Neutrophil (primary cell): Measurements from ENCODE around the gene HHAT.

Source experiments
- H3K27ac ChIP-seq: fragments of 200-600 bp; sonication (generic); 2 replicates; pipeline ENCODE4 v1.5.1; 2016; ENCODE audit warnings: mild to moderate bottlenecking, moderate library complexity
- H3K27me3 ChIP-seq: fragments of 200-600 bp; sonication (generic); 2 replicates; pipeline ENCODE4 v1.6.0; 2016; ENCODE audit warnings: mild to moderate bottlenecking
- H3K36me3 ChIP-seq: fragments of 200-600 bp; sonication (generic); 2 replicates; pipeline ENCODE4 v1.5.1; 2017
- H3K4me1 ChIP-seq, 2 experiments: fragments of 200-600 bp in 1 of 2; sonication (generic) in 1 of 2; 1 replicate in 1 of 2; 2 replicates in 1 of 2; pipeline versions ENCODE4 v1.5.1 to v1.6.1; 2013 to 2016; ENCODE audit warnings: low read depth in 1 of 2, low read length in 1 of 2, mild to moderate bottlenecking in 1 of 2, moderate library complexity in 1 of 2; ENCODE audit not compliant: control insufficient read depth in 1 of 2, insufficient read depth in 1 of 2
- H3K4me3 ChIP-seq, 2 experiments: fragments of 200-600 bp in 1 of 2; sonication (generic) in 1 of 2; 1 replicate in 1 of 2; 2 replicates in 1 of 2; pipeline ENCODE4 v1.5.1; 2013 to 2016; ENCODE audit warnings: low read depth in 1 of 2, low read length in 1 of 2, mild to moderate bottlenecking in 1 of 2, moderate library complexity in 1 of 2
- H3K9me3 ChIP-seq: fragments of 200-600 bp; sonication (generic); 2 replicates; pipeline ENCODE4 v1.5.1; 2016
- CTCF ChIP-seq: fragments of 200-600 bp; sonication (generic); IDR thresholded peaks from 2 replicates; pipeline ENCODE4 v1.5.1; 2016; ENCODE audit warnings: antibody characterized with exemption

HHAT gene

GRCh38 chr1:210496063-210496462 lies 167.4 kb downstream of the HHAT start:
- no peak for TF ChIP-seq CTCF
- H3K27ac ChIP-seq = no peak overlapping the region
- no peak overlapping the region for H3K4me3 ChIP-seq
- no peaks in the 10 kb centered on the region for H3K9me3 ChIP-seq
- no peaks in the 10 kb centered on the region for H3K4me1 ChIP-seq
- no peaks in the 10 kb centered on the region for H3K27me3 ChIP-seq
- H3K36me3 ChIP-seq = no peaks in the 10 kb centered on the region

- H3K36me3 ChIP-seq = no peaks in the 10 kb centered on the region
- H3K9me3 ChIP-seq = no peaks in the 10 kb centered on the region
- TF ChIP-seq CTCF = no peak
- no peak overlapping the region for H3K27ac ChIP-seq
- H3K4me1 ChIP-seq = no peaks in the 10 kb centered on the region
- no peak overlapping the region for H3K4me3 ChIP-seq
- H3K27me3 ChIP-seq = no peaks in the 10 kb centered on the region
Observed at GRCh38 chr1:210499956-210500355, 171.3 kb downstream of the HHAT start.

- H3K27ac ChIP-seq = no peak overlapping the region
- H3K4me1 ChIP-seq = no peaks in the 10 kb centered on the region
- no peaks in the 10 kb centered on the region for H3K36me3 ChIP-seq
- TF ChIP-seq CTCF = no peak
- no peaks in the 10 kb centered on the region for H3K27me3 ChIP-seq
- no peak overlapping the region for H3K4me3 ChIP-seq
- H3K9me3 ChIP-seq = no peaks in the 10 kb centered on the region
Observed at GRCh38 chr1:210500831-210501230, 172.1 kb downstream of the HHAT start.

GRCh38 chr1:210504286-210504685 lies 175.6 kb downstream of the HHAT start:
- Histone ChIP-seq H3K4me1 (no peaks in the 10 kb centered on the region), H3K36me3 (no peaks in the 10 kb centered on the region), H3K4me3 (no peak overlapping the region), H3K27ac (no peak overlapping the region), H3K27me3 (no peaks in the 10 kb centered on the region), H3K9me3 (no peaks in the 10 kb centered on the region)
- no peak for TF ChIP-seq CTCF

GRCh38 chr1:210505601-210506496 lies 177.1 kb downstream of the HHAT start:
- H3K9me3 ChIP-seq = no peaks in the 10 kb centered on the region
- no peak overlapping the region for H3K4me3 ChIP-seq
- no peaks in the 10 kb centered on the region for H3K36me3 ChIP-seq
- H3K27me3 ChIP-seq = no peaks in the 10 kb centered on the region
- H3K27ac ChIP-seq = no peak overlapping the region
- TF ChIP-seq CTCF = no peak
- no peaks in the 10 kb centered on the region for H3K4me1 ChIP-seq
